ENCODE results near the gene VAMP2. TPM values are rescaled to one million over a fixed set of nuclear protein-coding genes. Genes with fewer than 3 reads are reported as not detected.

The VAMP2 gene
- total and polyA plus RNA-seq, 10 of the 15 experiments (the other 5 are each of a cell fraction or from before 2014, with no cell fraction given): 3.0 to 35.2 (median 25.0) TPM

GRCh38 chr17:8209907-8210760 lies 47.4 kb upstream of the VAMP2 start, which contains the start of gene AURKB (continued):
- TF ChIP-seq ETV6 (conservative IDR thresholded peaks at IDR 0.05 in 1 of 2, IDR thresholded peaks at IDR 0.05 in 1 of 2; ENCODE audit: borderline replicate concordance in 1 of 2, low read depth in 1 of 2) (no peak), REST (IDR thresholded peaks at IDR 0.05; ENCODE audit: low read depth, low read length) (no peak), NR2C1 (IDR thresholded peaks at IDR 0.05) (no peak), MLLT1 (IDR thresholded peaks at IDR 0.05) (no peak), CHD1 (IDR thresholded peaks at IDR 0.05; ENCODE audit: low read depth, low read length) (no peak; the same call in 1 of the 2 replicates), SIX5 (IDR thresholded peaks at IDR 0.05; ENCODE audit: low read depth, low read length, severe bottlenecking) (no peak), CTCF (IDR thresholded peaks at IDR 0.05 in 2 of 3, conservative IDR thresholded peaks at IDR 0.05 in 1 of 3; ENCODE audit: control insufficient read depth in 2 of 3, extremely low read depth in 1 of 3, insufficient read depth in 1 of 3, low read depth in 3 of 3, low read length in 3 of 3) (no peak), POLR2AphosphoS5 (IDR thresholded peaks at IDR 0.05; ENCODE audit: low read length) (peak; percentile 91), SUZ12 (IDR thresholded peaks at IDR 0.05; ENCODE audit: unreplicated experiment) (no peak), SRF (IDR thresholded peaks at IDR 0.05; ENCODE audit: low read depth in 2 of 2, low read length in 2 of 2) (peak in 1 of 2 experiments; percentile 26; a peak in 1 of 4 replicates), ZZZ3 (IDR thresholded peaks at IDR 0.05; ENCODE audit: control insufficient read depth, insufficient read length, low read depth) (no peak), STAT1 (conservative IDR thresholded peaks at IDR 0.05) (0 out of 2 replicates have a peak, but pooled peaks have one; percentile 47), E2F4 (IDR thresholded peaks at IDR 0.05; ENCODE audit: low read depth, low read length) (peak; percentile 100), ZNF24 (IDR thresholded peaks at IDR 0.05) (no peak), SKIL (IDR thresholded peaks at IDR 0.05; ENCODE audit: low read depth, poor library complexity, severe bottlenecking) (no peak), FOXM1 (IDR thresholded peaks at IDR 0.05; ENCODE audit: low read depth, low read length) (peak; percentile 70; the same call in 1 of the 2 replicates), SREBF2 (IDR thresholded peaks at IDR 0.05; ENCODE audit: low read length) (no peak), SP1 (IDR thresholded peaks at IDR 0.05; ENCODE audit: low read depth, low read length) (peak; percentile 86)

Measured in GM12878 (cell line).